ENCODE data around the gene PGR. TPM values are rescaled to one million over a fixed set of nuclear protein-coding genes. Genes with fewer than 3 reads are reported as not detected.
A peak's percentile ranks its signal among the peaks of the same experiment; 100 is the strongest.

The PGR gene
- total RNA-seq, 1 experiment from 2014 or later, result not detected

DNA sequence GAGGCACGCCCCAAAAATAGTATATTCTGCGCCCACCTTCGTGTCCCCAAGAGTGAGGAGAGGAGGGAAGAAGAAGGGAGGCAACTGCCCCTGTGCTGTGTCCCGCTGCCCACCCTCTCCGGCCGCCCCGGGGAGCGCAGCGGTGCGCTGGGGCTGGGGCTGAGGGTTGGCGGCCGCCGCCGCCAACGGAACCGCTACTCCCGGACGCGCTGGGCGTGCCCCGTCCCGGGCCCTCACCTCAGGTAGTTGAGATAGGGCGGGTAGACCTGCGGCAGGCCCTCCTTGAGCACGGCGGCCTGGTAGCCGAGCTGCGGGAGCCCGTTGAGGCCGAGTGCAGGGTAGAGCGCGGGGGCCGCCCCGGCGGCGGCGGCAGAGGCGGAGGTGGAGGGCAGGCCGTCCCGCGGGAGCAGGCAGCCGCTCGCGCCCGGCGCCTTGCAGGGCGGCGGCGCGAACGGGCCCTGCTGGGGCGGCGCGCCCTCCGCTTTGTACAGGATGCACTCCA is 2.4 kb downstream of the PGR start:
- H3K9me3 ChIP-seq (ENCODE audit: low read length), result no peaks in the 10 kb centered on the region
- H3K9ac ChIP-seq (ENCODE audit: low read length), result no peak overlapping the region
- H3F3A ChIP-seq (ENCODE audit: low read length, unreplicated experiment), result no peaks in the 10 kb centered on the region
- ChIA-PET CTCF (no interaction called here), POLR2A (ENCODE audit: unreplicated experiment) (no interaction called here)
- DNase-seq (no peak), ATAC-seq (no peak)
- no peak for TF ChIP-seq EZH2 (IDR thresholded peaks at IDR 0.05; ENCODE audit: low read length, unreplicated experiment)
- TF ChIP-seq, protein P1, sequence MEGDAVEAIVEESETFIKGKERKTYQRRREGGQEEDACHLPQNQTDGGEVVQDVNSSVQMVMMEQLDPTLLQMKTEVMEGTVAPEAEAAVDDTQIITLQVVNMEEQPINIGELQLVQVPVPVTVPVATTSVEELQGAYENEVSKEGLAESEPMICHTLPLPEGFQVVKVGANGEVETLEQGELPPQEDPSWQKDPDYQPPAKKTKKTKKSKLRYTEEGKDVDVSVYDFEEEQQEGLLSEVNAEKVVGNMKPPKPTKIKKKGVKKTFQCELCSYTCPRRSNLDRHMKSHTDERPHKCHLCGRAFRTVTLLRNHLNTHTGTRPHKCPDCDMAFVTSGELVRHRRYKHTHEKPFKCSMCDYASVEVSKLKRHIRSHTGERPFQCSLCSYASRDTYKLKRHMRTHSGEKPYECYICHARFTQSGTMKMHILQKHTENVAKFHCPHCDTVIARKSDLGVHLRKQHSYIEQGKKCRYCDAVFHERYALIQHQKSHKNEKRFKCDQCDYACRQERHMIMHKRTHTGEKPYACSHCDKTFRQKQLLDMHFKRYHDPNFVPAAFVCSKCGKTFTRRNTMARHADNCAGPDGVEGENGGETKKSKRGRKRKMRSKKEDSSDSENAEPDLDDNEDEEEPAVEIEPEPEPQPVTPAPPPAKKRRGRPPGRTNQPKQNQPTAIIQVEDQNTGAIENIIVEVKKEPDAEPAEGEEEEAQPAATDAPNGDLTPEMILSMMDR (conservative IDR thresholded peaks at IDR 0.05; ENCODE audit: low read depth, low read length), result no peak
- TF ChIP-seq EZH2phosphoT487 (IDR thresholded peaks at IDR 0.05; ENCODE audit: borderline replicate concordance, low read length), result no peak
- no peak overlapping the region for H3K27ac ChIP-seq (ENCODE audit: low read length)
- no peaks in the 10 kb centered on the region for H4K20me1 ChIP-seq (ENCODE audit: low read length)
- H3K79me2 ChIP-seq (ENCODE audit: low read length), result no peaks in the 10 kb centered on the region
- no peak overlapping the region for H2AFZ ChIP-seq (ENCODE audit: low read length)
- no TSS peak for BruUV-seq (replicated peaks)
- intact Hi-C loops (cut with micrococcal nuclease), result no loop called here
- H3K4me1 ChIP-seq (ENCODE audit: insufficient read depth, low read length), result no peaks in the 10 kb centered on the region
- no peak overlapping the region for H3K4me3 ChIP-seq (ENCODE audit: low read length)
- no peaks in the 10 kb centered on the region for H3K36me3 ChIP-seq (ENCODE audit: low read depth, low read length)
- peaks cover 90% of the 10 kb centered on the region for H3K27me3 ChIP-seq (ENCODE audit: low read length)
- H3K9me2 ChIP-seq (replicated peaks; ENCODE audit: low read length), result no peaks in the 10 kb centered on the region
- no peak overlapping the region for H3K4me2 ChIP-seq (ENCODE audit: low read length)

DNA sequence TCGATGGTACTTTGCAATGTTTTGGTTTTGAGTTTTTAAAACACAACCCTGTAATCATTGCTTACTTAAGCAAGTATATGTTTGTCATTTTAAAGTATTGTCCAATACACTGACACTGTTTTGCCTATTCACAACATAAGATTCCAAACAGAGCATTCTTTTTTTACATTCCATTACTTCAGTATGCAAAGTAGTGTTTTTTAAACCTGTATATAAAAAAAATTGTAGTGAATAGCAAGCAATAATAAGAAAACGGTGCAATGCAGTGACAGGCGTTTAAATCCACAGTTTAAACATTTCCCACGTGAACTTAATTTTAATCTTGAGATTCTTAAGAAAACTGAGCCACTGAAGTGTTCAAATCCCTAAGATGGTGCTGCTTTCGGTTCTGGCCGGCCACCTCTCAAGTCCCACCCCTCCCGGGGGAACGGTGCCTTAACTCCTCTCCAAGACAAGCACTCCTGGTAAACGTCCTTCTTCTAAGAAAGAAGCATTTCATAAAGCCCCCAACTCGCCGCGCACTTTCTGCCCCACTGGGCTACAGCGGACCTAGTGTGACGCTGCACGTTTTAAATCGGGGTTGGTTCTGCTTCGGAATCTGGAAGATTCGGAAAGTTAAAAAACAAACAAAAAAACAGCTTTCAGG is 2.9 kb downstream of the PGR start:
- Histone ChIP-seq H3F3A (ENCODE audit: low read length, unreplicated experiment) (no peaks in the 10 kb centered on the region), H3K9ac (ENCODE audit: low read length) (no peak overlapping the region), H3K9me3 (ENCODE audit: low read length) (no peaks in the 10 kb centered on the region), H3K4me3 (ENCODE audit: low read length) (no peak overlapping the region), H3K79me2 (ENCODE audit: low read length) (no peaks in the 10 kb centered on the region), H3K36me3 (ENCODE audit: low read depth, low read length) (no peaks in the 10 kb centered on the region), H3K27me3 (ENCODE audit: low read length) (peaks cover 92% of the 10 kb centered on the region), H3K9me2 (replicated peaks; ENCODE audit: low read length) (no peaks in the 10 kb centered on the region), H3K27ac (ENCODE audit: low read length) (no peak overlapping the region), H2AFZ (ENCODE audit: low read length) (no peak overlapping the region), H4K20me1 (ENCODE audit: low read length) (no peaks in the 10 kb centered on the region), H3K4me1 (ENCODE audit: insufficient read depth, low read length) (no peaks in the 10 kb centered on the region), H3K4me2 (ENCODE audit: low read length) (no peak overlapping the region)
- no peak for DNase-seq
- TF ChIP-seq, protein P1 (conservative IDR thresholded peaks at IDR 0.05; ENCODE audit: low read depth, low read length), result no peak
- TF ChIP-seq EZH2 (IDR thresholded peaks at IDR 0.05; ENCODE audit: low read length, unreplicated experiment), result peak; percentile 48
- CTCF ChIA-PET, result no interaction called here
- intact Hi-C loops (cut with micrococcal nuclease), result no loop called here
- POLR2A ChIA-PET (ENCODE audit: unreplicated experiment), result no interaction called here
- BruUV-seq (replicated peaks), result no TSS peak
- no peak for ATAC-seq

DNA sequence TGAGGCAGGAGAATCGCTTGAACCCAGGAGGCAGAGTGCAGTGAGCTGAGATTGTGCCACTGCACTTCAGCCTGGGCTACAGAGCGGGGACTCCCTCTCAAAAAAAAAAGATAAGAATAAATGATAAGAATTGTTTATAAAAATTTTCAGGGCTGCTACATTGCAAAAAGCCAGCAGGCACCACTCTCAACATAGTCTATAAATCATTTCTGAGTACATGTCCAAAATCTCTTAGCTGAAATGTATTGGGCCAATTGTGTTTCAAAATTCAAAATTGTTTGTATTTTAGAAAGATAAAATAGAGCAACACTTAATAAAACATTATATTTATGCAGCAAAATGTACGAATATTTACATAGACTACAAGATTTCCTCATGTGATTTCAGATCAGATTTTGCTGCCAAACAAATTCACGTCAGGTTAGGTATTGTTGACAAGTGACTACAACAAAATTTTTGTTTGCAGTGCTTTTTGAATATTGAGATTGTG is 13.9 kb downstream of the PGR start:
- ATAC-seq, result no peak
- ChIA-PET POLR2A (ENCODE audit: unreplicated experiment) (no interaction called here), CTCF (no interaction called here)
- no peak overlapping the region for H3K4me2 ChIP-seq (ENCODE audit: low read length)
- intact Hi-C loops (cut with micrococcal nuclease), result no loop called here
- H2AFZ ChIP-seq (ENCODE audit: low read length), result no peak overlapping the region
- H3K27me3 ChIP-seq (ENCODE audit: low read length), result peaks cover 56% of the 10 kb centered on the region
- H3K9ac ChIP-seq (ENCODE audit: low read length), result no peak overlapping the region
- H3K36me3 ChIP-seq (ENCODE audit: low read depth, low read length), result no peaks in the 10 kb centered on the region
- H3K9me2 ChIP-seq (replicated peaks; ENCODE audit: low read length), result no peaks in the 10 kb centered on the region
- DNase-seq, result no peak
- TF ChIP-seq EZH2 (IDR thresholded peaks at IDR 0.05; ENCODE audit: low read length, unreplicated experiment) (no peak), EZH2phosphoT487 (IDR thresholded peaks at IDR 0.05; ENCODE audit: borderline replicate concordance, low read length) (no peak)
- TF ChIP-seq, protein P1 (conservative IDR thresholded peaks at IDR 0.05; ENCODE audit: low read depth, low read length), result no peak
- H4K20me1 ChIP-seq (ENCODE audit: low read length), result no peaks in the 10 kb centered on the region
- H3K4me1 ChIP-seq (ENCODE audit: insufficient read depth, low read length), result no peaks in the 10 kb centered on the region
- H3K9me3 ChIP-seq (ENCODE audit: low read length), result no peaks in the 10 kb centered on the region
- H3F3A ChIP-seq (ENCODE audit: low read length, unreplicated experiment), result no peaks in the 10 kb centered on the region
- no TSS peak for BruUV-seq (replicated peaks)
- H3K79me2 ChIP-seq (ENCODE audit: low read length), result no peaks in the 10 kb centered on the region
- no peak overlapping the region for H3K27ac ChIP-seq (ENCODE audit: low read length)
- H3K4me3 ChIP-seq (ENCODE audit: low read length), result no peak overlapping the region
